ENCODE data around the gene HSPA12B. TPM values are rescaled to one million over a fixed set of nuclear protein-coding genes. Genes with fewer than 3 reads are reported as not detected.

HSPA12B gene
- total and polyA plus RNA-seq, 2 of the 13 experiments (the other 11 are each of a cell fraction or from before 2014, with no cell fraction given), result 0.01 TPM; not detected in 1

DNA sequence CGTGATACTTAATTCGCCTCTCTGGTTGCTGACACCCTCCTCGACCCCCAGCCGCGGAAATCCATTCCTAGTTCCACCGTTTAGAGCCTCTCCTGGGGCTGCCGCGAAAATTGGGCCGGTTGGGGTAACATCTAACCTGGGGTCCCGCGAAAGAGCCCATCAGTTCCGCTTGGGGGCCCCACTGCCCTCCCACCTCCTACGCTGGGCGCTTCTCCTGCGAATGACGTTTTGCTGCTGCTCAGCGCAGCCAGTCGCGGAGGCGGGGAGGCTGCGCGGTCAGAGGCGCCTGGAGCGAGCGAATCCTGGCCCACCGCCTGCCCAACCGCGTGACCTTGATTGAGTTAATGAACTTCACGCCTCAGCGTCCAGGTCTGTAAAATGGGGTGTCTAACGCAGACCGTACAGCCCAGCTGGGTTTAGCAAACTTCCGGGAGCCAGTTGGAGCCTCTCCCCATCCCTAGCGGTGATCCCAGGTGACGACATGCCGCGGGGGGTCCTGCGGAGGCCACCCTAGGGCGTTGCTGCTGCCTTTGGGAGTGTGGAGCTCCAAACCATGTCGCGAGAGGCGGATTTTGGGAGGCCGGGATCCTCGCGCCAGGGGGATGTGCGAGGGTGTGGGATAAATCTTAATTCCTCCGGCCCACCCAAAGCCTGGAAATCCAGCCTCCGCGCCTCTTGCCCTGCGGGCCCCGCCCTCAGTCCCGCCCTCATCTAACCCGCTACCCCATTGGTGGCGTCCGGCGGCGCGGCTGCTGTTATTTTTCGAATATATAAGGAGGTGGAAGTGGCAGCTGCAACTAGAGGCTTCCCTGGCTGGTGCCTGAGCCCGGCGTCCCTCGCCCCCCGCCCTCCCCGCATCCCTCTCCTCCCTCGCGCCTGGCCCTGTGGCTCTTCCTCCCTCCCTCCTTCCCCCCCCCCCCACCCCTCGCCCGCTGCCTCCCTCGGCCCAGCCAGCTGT, 63.3 kb downstream of the HSPA12B start, which contains the start of gene CDC25B (continued):
- TF ChIP-seq, protein P1, sequence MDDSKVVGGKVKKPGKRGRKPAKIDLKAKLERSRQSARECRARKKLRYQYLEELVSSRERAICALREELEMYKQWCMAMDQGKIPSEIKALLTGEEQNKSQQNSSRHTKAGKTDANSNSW (CRISPR knock-in tag; IDR thresholded peaks at IDR 0.05; ENCODE audit: borderline replicate concordance), result 0 out of 2 replicates have a peak, but pooled peaks have one; percentile 52
- TF ChIP-seq, protein P2, sequence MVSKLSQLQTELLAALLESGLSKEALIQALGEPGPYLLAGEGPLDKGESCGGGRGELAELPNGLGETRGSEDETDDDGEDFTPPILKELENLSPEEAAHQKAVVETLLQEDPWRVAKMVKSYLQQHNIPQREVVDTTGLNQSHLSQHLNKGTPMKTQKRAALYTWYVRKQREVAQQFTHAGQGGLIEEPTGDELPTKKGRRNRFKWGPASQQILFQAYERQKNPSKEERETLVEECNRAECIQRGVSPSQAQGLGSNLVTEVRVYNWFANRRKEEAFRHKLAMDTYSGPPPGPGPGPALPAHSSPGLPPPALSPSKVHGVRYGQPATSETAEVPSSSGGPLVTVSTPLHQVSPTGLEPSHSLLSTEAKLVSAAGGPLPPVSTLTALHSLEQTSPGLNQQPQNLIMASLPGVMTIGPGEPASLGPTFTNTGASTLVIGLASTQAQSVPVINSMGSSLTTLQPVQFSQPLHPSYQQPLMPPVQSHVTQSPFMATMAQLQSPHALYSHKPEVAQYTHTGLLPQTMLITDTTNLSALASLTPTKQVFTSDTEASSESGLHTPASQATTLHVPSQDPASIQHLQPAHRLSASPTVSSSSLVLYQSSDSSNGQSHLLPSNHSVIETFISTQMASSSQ (IDR thresholded peaks at IDR 0.05; ENCODE audit: low read depth), result no peak
- TF ChIP-seq, protein P2 (CRISPR knock-in tag; IDR thresholded peaks at IDR 0.05; ENCODE audit: borderline replicate concordance), result peak; percentile 78; the same call in 1 of the 2 replicates
- TF ChIP-seq, protein P3, sequence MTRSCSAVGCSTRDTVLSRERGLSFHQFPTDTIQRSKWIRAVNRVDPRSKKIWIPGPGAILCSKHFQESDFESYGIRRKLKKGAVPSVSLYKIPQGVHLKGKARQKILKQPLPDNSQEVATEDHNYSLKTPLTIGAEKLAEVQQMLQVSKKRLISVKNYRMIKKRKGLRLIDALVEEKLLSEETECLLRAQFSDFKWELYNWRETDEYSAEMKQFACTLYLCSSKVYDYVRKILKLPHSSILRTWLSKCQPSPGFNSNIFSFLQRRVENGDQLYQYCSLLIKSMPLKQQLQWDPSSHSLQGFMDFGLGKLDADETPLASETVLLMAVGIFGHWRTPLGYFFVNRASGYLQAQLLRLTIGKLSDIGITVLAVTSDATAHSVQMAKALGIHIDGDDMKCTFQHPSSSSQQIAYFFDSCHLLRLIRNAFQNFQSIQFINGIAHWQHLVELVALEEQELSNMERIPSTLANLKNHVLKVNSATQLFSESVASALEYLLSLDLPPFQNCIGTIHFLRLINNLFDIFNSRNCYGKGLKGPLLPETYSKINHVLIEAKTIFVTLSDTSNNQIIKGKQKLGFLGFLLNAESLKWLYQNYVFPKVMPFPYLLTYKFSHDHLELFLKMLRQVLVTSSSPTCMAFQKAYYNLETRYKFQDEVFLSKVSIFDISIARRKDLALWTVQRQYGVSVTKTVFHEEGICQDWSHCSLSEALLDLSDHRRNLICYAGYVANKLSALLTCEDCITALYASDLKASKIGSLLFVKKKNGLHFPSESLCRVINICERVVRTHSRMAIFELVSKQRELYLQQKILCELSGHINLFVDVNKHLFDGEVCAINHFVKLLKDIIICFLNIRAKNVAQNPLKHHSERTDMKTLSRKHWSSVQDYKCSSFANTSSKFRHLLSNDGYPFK (CRISPR knock-in tag; IDR thresholded peaks at IDR 0.05; ENCODE audit: borderline replicate concordance), result peak; percentile 80
- TF ChIP-seq ZNF558 (CRISPR knock-in tag; IDR thresholded peaks at IDR 0.05; ENCODE audit: borderline replicate concordance) (no peak), ZNF251 (CRISPR knock-in tag; IDR thresholded peaks at IDR 0.05) (no peak), RXRA (CRISPR knock-in tag; IDR thresholded peaks at IDR 0.05) (peak; percentile 90), ZNF12 (CRISPR knock-in tag; IDR thresholded peaks at IDR 0.05) (no peak), MAZ (IDR thresholded peaks at IDR 0.05; ENCODE audit: borderline replicate concordance, low read depth, low read length) (peak; percentile 75; the same call in 1 of the 2 replicates), MAZ (CRISPR knock-in tag; IDR thresholded peaks at IDR 0.05; ENCODE audit: low read depth) (peak; percentile 48; the same call in 1 of the 2 replicates), ZSCAN20 (CRISPR knock-in tag; IDR thresholded peaks at IDR 0.05; ENCODE audit: borderline replicate concordance) (0 out of 2 replicates have a peak, but pooled peaks have one; percentile 30), TARDBP (CRISPR knock-in tag; IDR thresholded peaks at IDR 0.05) (peak; percentile 72; the same call in 1 of the 2 replicates), GFI1 (CRISPR knock-in tag; IDR thresholded peaks at IDR 0.05; ENCODE audit: borderline replicate concordance) (no peak; the same call in 1 of the 2 replicates), NR2F1 (CRISPR knock-in tag; IDR thresholded peaks at IDR 0.05) (0 out of 4 replicates have a peak, but pooled peaks of 1 of the 2 experiments have one; percentile 42)
- TF ChIP-seq, protein P4, sequence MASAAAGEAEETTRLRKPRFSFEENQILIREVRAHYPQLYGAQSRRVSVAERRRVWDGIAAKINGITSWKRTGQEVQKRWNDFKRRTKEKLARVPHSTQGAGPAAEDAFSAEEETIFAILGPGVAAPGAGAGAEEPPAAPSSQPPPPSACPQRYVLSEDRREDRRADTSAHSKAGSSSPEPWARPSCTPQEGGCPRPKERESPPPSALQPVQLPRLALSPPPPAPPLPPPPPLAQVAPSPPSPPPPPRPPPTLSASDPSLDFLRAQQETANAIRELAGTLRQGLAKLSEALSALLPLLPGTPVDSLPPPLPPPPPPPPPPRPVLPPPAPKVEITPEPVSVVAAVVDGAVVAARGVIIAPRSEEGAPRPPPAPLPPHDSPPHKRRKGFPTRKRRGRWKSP (CRISPR knock-in tag; IDR thresholded peaks at IDR 0.05), result peak; percentile 77; the same call in 1 of the 2 replicates
- TF ChIP-seq, protein P5, sequence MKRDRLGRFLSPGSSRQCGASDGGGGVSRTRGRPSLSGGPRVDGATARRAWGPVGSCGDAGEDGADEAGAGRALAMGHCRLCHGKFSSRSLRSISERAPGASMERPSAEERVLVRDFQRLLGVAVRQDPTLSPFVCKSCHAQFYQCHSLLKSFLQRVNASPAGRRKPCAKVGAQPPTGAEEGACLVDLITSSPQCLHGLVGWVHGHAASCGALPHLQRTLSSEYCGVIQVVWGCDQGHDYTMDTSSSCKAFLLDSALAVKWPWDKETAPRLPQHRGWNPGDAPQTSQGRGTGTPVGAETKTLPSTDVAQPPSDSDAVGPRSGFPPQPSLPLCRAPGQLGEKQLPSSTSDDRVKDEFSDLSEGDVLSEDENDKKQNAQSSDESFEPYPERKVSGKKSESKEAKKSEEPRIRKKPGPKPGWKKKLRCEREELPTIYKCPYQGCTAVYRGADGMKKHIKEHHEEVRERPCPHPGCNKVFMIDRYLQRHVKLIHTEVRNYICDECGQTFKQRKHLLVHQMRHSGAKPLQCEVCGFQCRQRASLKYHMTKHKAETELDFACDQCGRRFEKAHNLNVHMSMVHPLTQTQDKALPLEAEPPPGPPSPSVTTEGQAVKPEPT (CRISPR knock-in tag; IDR thresholded peaks at IDR 0.05; ENCODE audit: low read depth), result 0 out of 2 replicates have a peak, but pooled peaks have one; percentile 50

Data from HepG2 (cell line).